SK-N-SH (cell line): ENCODE data around the gene ARHGEF28. TPM values are rescaled to one million over a fixed set of nuclear protein-coding genes. Genes with fewer than 3 reads are reported as not detected.

ENCODE experiments used
- CTCF ChIA-PET: fragments of 300-600, 350-600 bp; formaldehyde crosslinking; extraction: SDS; loops from one replicate; lab custom pipeline; 2021; lab: Yijun Ruan, JAX
- POLR2A ChIA-PET: fragments of 350-600 bp; sonication (Branson Sonifier 250); formaldehyde crosslinking; extraction: SDS; loops from one replicate; lab custom pipeline; 2020; ENCODE audit warnings: antibody characterized with exemption, inconsistent platforms; lab: Yijun Ruan, JAX
- DNase-seq: peaks from one replicate; pipeline ENCODE4 v3.0.0; 2012
- H2AFZ ChIP-seq: fragments of 200-600 bp; sonication (generic); 2 replicates; pipeline ENCODE4 v1.8.1; 2016; ENCODE audit warnings: antibody characterized with exemption, mild to moderate bottlenecking, low read depth
- H3F3A ChIP-seq: fragments of 200-600 bp; sonication (generic); replicated peaks from 2 replicates; pipeline ENCODE3; 2016; ENCODE audit warnings: antibody characterized with exemption, mild to moderate bottlenecking; ENCODE audit not compliant: insufficient read depth
- H3K27ac ChIP-seq, 2 experiments: fragments of 200-500 bp in 1 of 2; fragments of 200-600 bp in 1 of 2; sonication (Bioruptor generic) in 1 of 2; sonication (generic), shearing (Covaris generic) in 1 of 2; 2 replicates each; pipeline versions ENCODE4 v1.5.1 to v1.6.1; 2014 to 2016; ENCODE audit warnings: low read depth in 2 of 2, inconsistent platforms in 1 of 2, low read length in 1 of 2, mild to moderate bottlenecking in 1 of 2, mixed read lengths in 1 of 2
- H3K27me3 ChIP-seq: fragments of 200-600 bp; sonication (generic), shearing (Covaris generic); 2 replicates; pipeline ENCODE4 v1.6.1; 2016; ENCODE audit warnings: mixed run types; ENCODE audit not compliant: insufficient read depth
- H3K36me3 ChIP-seq, 2 experiments: fragments of 200-500 bp in 1 of 2; fragments of 200-600 bp in 1 of 2; sonication (Bioruptor generic) in 1 of 2; sonication (generic) in 1 of 2; replicated peaks in 1 of 2; 2 replicates each; pipeline versions ENCODE3 to v1.5.1; 2014 to 2016; ENCODE audit warnings: low read length in 1 of 2, mild to moderate bottlenecking in 1 of 2; ENCODE audit not compliant: insufficient read depth in 2 of 2, control insufficient read depth in 1 of 2
- H3K4me1 ChIP-seq, 2 experiments: fragments of 200-500 bp in 1 of 2; fragments of 200-600 bp in 1 of 2; sonication (Bioruptor generic) in 1 of 2; sonication (generic), shearing (Covaris generic) in 1 of 2; 2 replicates each; pipeline versions ENCODE4 v1.5.1 to v1.6.1; 2014 to 2016; ENCODE audit warnings: low read depth in 1 of 2, low read length in 1 of 2, mixed run types in 1 of 2; ENCODE audit not compliant: insufficient read depth in 2 of 2, control insufficient read depth in 1 of 2
- H3K4me2 ChIP-seq: fragments of 200-600 bp; sonication (generic), shearing (Covaris generic); 2 replicates; pipeline ENCODE4 v1.6.1; 2017; ENCODE audit warnings: mixed run types
- H3K4me3 ChIP-seq, 2 experiments: fragments of 200-500 bp in 1 of 2; fragments of 200-600 bp in 1 of 2; sonication (Bioruptor generic) in 1 of 2; sonication (generic), shearing (Covaris generic) in 1 of 2; 2 replicates each; pipeline versions ENCODE4 v1.5.1 to v1.8.1; 2014 to 2016; ENCODE audit warnings: low read depth in 2 of 2, inconsistent platforms in 1 of 2, low read length in 1 of 2, mild to moderate bottlenecking in 1 of 2, mixed read lengths in 1 of 2, moderate library complexity in 1 of 2
- H3K79me2 ChIP-seq: fragments of 200-600 bp; sonication (generic); 2 replicates; pipeline ENCODE4 v1.8.1; 2017; ENCODE audit warnings: mild to moderate bottlenecking; ENCODE audit not compliant: insufficient read depth
- H3K9ac ChIP-seq: fragments of 200-600 bp; sonication (generic); 2 replicates; pipeline ENCODE4 v1.6.1; 2017; ENCODE audit warnings: mixed run types
- H3K9me2 ChIP-seq: fragments of 200-600 bp; sonication (generic); 2 replicates; pipeline ENCODE4 v1.6.1; 2017; ENCODE audit warnings: mixed run types
- H3K9me3 ChIP-seq: fragments of 200-600 bp; sonication (generic); 2 replicates; pipeline ENCODE4 v1.6.1; 2017; ENCODE audit warnings: mixed run types, mild to moderate bottlenecking, moderate library complexity
- H4K20me1 ChIP-seq: fragments of 200-600 bp; sonication (generic); 2 replicates; pipeline ENCODE4 v1.6.1; 2017; ENCODE audit warnings: mild to moderate bottlenecking, mixed run types; ENCODE audit not compliant: insufficient read depth
- ELF1 ChIP-seq: IDR thresholded peaks from 2 replicates; pipeline ENCODE4 v1.4.0; 2012
- EZH2phosphoT487 ChIP-seq: fragments of 200-600 bp; sonication (generic); IDR thresholded peaks from 2 replicates; pipeline ENCODE4 v1.6.1; 2017; ENCODE audit warnings: low read depth, mixed run types, mild to moderate bottlenecking, antibody characterized with exemption, moderate library complexity, borderline replicate concordance
- FOSL2 ChIP-seq: IDR thresholded peaks from 2 replicates; pipeline ENCODE4 v1.4.0; 2012; ENCODE audit warnings: low read depth, mild to moderate bottlenecking, moderate library complexity, borderline replicate concordance
- FOXJ3 ChIP-seq: sonication (generic); formaldehyde crosslinking; IDR thresholded peaks from 2 replicates; pipeline ENCODE4 v1.5.1; 2020; ENCODE audit warnings: mild to moderate bottlenecking, missing genetic modification reagents
- MXI1 ChIP-seq: IDR thresholded peaks from 2 replicates; pipeline ENCODE4 v1.6.1; 2012; ENCODE audit warnings: mild to moderate bottlenecking, low read depth, low read length, improper control_type of control experiment
- NFIC ChIP-seq: IDR thresholded peaks from 2 replicates; pipeline ENCODE4 v1.4.0; 2012; ENCODE audit warnings: borderline replicate concordance
- NRF1 ChIP-seq: IDR thresholded peaks from 2 replicates; pipeline ENCODE4 v1.6.1; 2012; ENCODE audit warnings: low read depth, mild to moderate bottlenecking, low read length
- RAD21 ChIP-seq: IDR thresholded peaks from 2 replicates; pipeline ENCODE4 v1.6.1; 2012; ENCODE audit warnings: mild to moderate bottlenecking, low read length
- RXRA ChIP-seq: IDR thresholded peaks from 2 replicates; pipeline ENCODE4 v1.4.0; 2012; ENCODE audit warnings: low read depth, mild to moderate bottlenecking, borderline replicate concordance
- SIN3A ChIP-seq: IDR thresholded peaks from 2 replicates; pipeline ENCODE4 v1.6.1; 2012; ENCODE audit warnings: low read depth, mild to moderate bottlenecking, low read length, moderate library complexity, borderline replicate concordance
- SMC3 ChIP-seq: IDR thresholded peaks from 2 replicates; pipeline ENCODE4 v1.6.1; 2012; ENCODE audit warnings: low read depth, low read length, improper control_type of control experiment
- TAF1 ChIP-seq: IDR thresholded peaks from 2 replicates; pipeline ENCODE4 v1.6.1; 2012; ENCODE audit warnings: low read depth, mild to moderate bottlenecking, low read length, moderate library complexity, borderline replicate concordance
- TCF12 ChIP-seq: IDR thresholded peaks from 2 replicates; pipeline ENCODE4 v1.4.0; 2012
- TEAD4 ChIP-seq: IDR thresholded peaks from 2 replicates; pipeline ENCODE4 v1.4.0; 2012; ENCODE audit warnings: mild to moderate bottlenecking, borderline replicate concordance; ENCODE audit not compliant: insufficient read depth
- YY1 ChIP-seq: IDR thresholded peaks from 2 replicates; pipeline ENCODE4 v1.4.0; 2012; ENCODE audit warnings: low read depth, mild to moderate bottlenecking
- WGBS: methylation state at CpG from one replicate; pipeline ENCODE4 v1.1.6; 2017; ENCODE audit warnings: low lambda C conversion rate; 5-methylcytosine and 5-hydroxymethylcytosine counted together
- polyA plus RNA-seq, 3 experiments: library from polyadenylated mRNA; depleted of rRNA; stranded (reverse); fragments of >200 nt; gene quantifications; 2 replicates each; pipeline ENCODE4 v1.2.3, GENCODE V29; 2012
- TF ChIP-seq, protein P1 (sequence below): fragments of 200-600 bp; sonication (generic); IDR thresholded peaks from 2 replicates; pipeline ENCODE4 v1.6.1; 2017; ENCODE audit warnings: antibody characterized with exemption, mild to moderate bottlenecking, moderate library complexity
- TF ChIP-seq, protein P2 (sequence below): fragments of 150-350 bp; IDR thresholded peaks from 2 replicates; pipeline ENCODE4 v1.6.1; 2017; ENCODE audit warnings: antibody characterized with exemption, low read length, low read depth, borderline replicate concordance
- TF ChIP-seq, protein P3 (sequence below): IDR thresholded peaks from 2 replicates; pipeline ENCODE4; 2012

Gene ARHGEF28
- polyA plus RNA-seq, 1 of the 3 experiments (the other 2 are of a cell fraction): 4.2 TPM

DNA sequence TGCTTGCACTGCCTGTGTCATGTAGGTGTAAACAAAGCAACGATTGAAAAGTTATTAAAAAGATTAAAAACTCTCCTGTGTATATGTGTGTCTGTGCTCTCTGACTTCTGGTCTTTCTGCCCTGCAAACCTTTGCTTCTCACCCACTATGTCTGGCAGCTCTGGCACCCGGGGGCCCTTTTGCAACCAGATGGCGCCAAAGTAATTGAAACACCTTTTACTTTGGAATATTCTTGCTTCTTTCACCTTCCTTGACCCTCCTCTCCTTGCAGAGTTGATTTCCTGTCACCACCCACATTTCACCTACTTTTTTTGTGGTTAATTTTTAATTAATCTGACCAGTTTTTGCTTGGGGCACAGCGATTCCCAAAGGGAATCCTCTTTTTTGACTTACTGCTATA lies 275.5 kb downstream of the ARHGEF28 start:
- Histone ChIP-seq H3K79me2 (no peaks in the 10 kb centered on the region), H2AFZ (no peak overlapping the region), H3K27ac (no peak overlapping the region), H3K27me3 (no peaks in the 10 kb centered on the region), H3K9me2 (no peaks in the 10 kb centered on the region), H4K20me1 (no peaks in the 10 kb centered on the region), H3K4me3 (no peak overlapping the region), H3K36me3 (peaks cover 0 to 9% of the 10 kb centered on the region in 2 experiments), H3K9ac (no peak overlapping the region), H3K4me2 (no peak overlapping the region), H3K4me1 (peaks cover 0 to 28% of the 10 kb centered on the region in 2 experiments; a peak in 2 of 4 replicates), H3K9me3 (no peaks in the 10 kb centered on the region), H3F3A (peaks cover 5% of the 10 kb centered on the region)
- ChIA-PET POLR2A (no interaction called here), CTCF (interaction anchor here (1.0 to 4.3 kb wide), 19 partner anchors 9 to 846 kb away, joined by 3 to 124 read pairs (median 8); partner anchors contain the start of gene ENC1)
- TF ChIP-seq TAF1: no peak
- peak; percentile 37; the same call in 1 of the 2 replicates for TF ChIP-seq RAD21
- TF ChIP-seq TCF12: no peak
- no peak for TF ChIP-seq MXI1
- TF ChIP-seq, protein P1, sequence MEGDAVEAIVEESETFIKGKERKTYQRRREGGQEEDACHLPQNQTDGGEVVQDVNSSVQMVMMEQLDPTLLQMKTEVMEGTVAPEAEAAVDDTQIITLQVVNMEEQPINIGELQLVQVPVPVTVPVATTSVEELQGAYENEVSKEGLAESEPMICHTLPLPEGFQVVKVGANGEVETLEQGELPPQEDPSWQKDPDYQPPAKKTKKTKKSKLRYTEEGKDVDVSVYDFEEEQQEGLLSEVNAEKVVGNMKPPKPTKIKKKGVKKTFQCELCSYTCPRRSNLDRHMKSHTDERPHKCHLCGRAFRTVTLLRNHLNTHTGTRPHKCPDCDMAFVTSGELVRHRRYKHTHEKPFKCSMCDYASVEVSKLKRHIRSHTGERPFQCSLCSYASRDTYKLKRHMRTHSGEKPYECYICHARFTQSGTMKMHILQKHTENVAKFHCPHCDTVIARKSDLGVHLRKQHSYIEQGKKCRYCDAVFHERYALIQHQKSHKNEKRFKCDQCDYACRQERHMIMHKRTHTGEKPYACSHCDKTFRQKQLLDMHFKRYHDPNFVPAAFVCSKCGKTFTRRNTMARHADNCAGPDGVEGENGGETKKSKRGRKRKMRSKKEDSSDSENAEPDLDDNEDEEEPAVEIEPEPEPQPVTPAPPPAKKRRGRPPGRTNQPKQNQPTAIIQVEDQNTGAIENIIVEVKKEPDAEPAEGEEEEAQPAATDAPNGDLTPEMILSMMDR: peak; percentile 24; the same call in 1 of the 2 replicates
- TF ChIP-seq, protein P2, sequence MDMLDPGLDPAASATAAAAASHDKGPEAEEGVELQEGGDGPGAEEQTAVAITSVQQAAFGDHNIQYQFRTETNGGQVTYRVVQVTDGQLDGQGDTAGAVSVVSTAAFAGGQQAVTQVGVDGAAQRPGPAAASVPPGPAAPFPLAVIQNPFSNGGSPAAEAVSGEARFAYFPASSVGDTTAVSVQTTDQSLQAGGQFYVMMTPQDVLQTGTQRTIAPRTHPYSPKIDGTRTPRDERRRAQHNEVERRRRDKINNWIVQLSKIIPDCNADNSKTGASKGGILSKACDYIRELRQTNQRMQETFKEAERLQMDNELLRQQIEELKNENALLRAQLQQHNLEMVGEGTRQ: no peak
- 54% methylated on average over 4 of the region's 4 CpGs for WGBS
- DNase-seq: no peak

DNA sequence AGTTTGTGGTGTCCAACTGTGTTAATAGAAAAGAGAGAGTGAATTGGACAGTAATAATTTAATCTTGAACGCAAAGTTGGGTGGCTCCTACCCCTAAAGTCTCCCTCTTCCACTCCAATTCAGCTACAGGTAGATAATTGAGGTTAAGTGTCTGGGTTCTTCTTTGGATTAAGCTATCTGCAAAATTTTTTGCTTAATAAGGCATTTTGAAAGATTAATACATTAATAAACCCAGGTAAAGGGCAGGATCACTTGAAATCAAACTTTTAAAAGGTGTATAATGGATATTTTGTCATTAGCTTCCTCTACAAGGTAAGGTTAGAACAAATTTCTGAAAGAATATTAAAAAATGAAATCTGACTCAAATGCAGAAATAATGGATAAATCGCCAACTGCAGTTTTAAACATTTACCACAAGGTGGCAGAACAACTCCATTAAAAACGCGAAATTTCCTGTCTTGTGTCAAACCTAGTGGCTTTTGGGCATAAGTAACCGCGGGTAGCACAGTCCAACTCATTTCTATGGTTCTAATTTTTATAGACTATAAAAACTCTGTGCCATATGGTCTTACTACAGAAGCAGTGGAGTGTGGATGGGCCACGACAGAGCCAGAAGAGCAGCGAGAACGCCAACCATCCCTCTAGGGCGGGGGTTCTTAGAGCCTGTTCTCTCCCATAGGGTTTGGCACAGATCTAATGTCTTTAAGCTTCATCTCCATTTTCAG lies 276.5 kb downstream of the ARHGEF28 start:
- no peak for TF ChIP-seq TAF1
- TF ChIP-seq TEAD4: no peak
- TF ChIP-seq YY1: no peak
- TF ChIP-seq, protein P1: peak; percentile 87
- no peak for TF ChIP-seq ELF1
- TF ChIP-seq NRF1: peak; percentile 18; the same call in 1 of the 2 replicates
- TF ChIP-seq TCF12: no peak
- TF ChIP-seq EZH2phosphoT487: no peak
- peak; percentile 93 for TF ChIP-seq SMC3
- TF ChIP-seq, protein P3, sequence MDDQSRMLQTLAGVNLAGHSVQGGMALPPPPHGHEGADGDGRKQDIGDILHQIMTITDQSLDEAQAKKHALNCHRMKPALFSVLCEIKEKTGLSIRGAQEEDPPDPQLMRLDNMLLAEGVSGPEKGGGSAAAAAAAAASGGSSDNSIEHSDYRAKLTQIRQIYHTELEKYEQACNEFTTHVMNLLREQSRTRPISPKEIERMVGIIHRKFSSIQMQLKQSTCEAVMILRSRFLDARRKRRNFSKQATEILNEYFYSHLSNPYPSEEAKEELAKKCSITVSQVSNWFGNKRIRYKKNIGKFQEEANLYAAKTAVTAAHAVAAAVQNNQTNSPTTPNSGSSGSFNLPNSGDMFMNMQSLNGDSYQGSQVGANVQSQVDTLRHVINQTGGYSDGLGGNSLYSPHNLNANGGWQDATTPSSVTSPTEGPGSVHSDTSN: no peak
- TF ChIP-seq RXRA: no peak
- no peak for TF ChIP-seq SIN3A
- peak; percentile 94 for TF ChIP-seq RAD21
- no peak for TF ChIP-seq FOXJ3 (CRISPR knock-in tag)
- TF ChIP-seq FOSL2: no peak
- no peak for TF ChIP-seq NFIC
- no peak overlapping the region; a peak in 1 of 4 replicates for H3K4me3 ChIP-seq
- ChIA-PET CTCF (interaction anchor here (0.5 to 4.3 kb wide), 58 partner anchors 8 to 1334 kb away, joined by 3 to 124 read pairs (median 3); partner anchors contain the start of genes ANKRD31 and ENC1), POLR2A (no interaction called here)
- H3K27me3 ChIP-seq: no peaks in the 10 kb centered on the region
- no peak overlapping the region for H2AFZ ChIP-seq
- H3K27ac ChIP-seq: no peak overlapping the region; a peak in 1 of 4 replicates
- H3K9me3 ChIP-seq: no peaks in the 10 kb centered on the region
- no peaks in the 10 kb centered on the region for H4K20me1 ChIP-seq
- no peaks in the 10 kb centered on the region for H3K79me2 ChIP-seq
- H3F3A ChIP-seq: peaks cover 5% of the 10 kb centered on the region
- WGBS: 36% methylated on average over 10 of the region's 10 CpGs
- H3K4me2 ChIP-seq: no peak overlapping the region
- peaks cover 0 to 28% of the 10 kb centered on the region in 2 experiments; a peak in 2 of 4 replicates for H3K4me1 ChIP-seq
- H3K36me3 ChIP-seq: peaks cover 0 to 10% of the 10 kb centered on the region in 2 experiments
- H3K9ac ChIP-seq: no peak overlapping the region
- H3K9me2 ChIP-seq: no peaks in the 10 kb centered on the region
- peak; percentile 58 for DNase-seq
